ENCODE measurements around the gene FLYWCH2. TPM values are rescaled to one million over a fixed set of nuclear protein-coding genes. Genes with fewer than 3 reads are reported as not detected.

The FLYWCH2 gene
- total RNA-seq, 1 experiment from 2014 or later, result 24.4 TPM

DNA sequence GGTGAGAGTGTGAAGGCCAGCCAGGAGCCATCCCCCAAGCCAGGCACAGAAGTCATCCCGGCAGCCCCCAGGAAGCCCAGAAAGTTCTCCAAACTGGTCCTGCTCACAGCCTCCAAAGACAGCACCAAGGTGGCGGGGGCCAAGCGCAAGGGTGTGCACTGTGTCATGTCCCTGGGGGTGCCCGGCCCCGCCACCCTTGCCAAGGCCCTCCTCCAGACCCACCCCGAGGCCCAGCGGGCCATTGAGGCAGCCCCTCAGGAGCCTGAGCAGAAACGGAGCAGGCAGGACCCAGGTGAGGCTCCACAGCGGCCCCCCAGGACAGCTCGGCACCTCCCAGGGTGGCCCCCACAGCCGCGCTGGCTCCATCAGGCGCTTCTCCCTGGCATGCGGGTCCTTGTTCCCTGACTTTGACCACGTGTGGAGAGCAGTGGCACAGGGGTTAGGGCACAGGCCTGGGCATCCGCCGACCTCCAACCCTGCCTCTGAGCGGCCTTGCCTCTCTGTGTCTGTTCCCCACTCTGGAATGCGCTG is 13.5 kb downstream of the FLYWCH2 start:
- no peak overlapping the region for H3K4me3 Mint-ChIP-seq (ENCODE audit: unreplicated experiment)
- CTCF ChIA-PET, result interaction anchor here (0.6 kb wide), 3 partner anchors 20 to 692 kb away, joined by 3 read pairs; no protein-coding TSS in a partner anchor
- no peak overlapping the region for H3K27ac Mint-ChIP-seq (ENCODE audit: low read depth, unreplicated experiment)
- DNase-seq (ENCODE audit: unreplicated experiment), result no peak
- intact Hi-C loops (cut with micrococcal nuclease), result no loop called here
- no peaks in the 10 kb centered on the region for H3K27me3 Mint-ChIP-seq (ENCODE audit: insufficient read depth, unreplicated experiment)
- H3K4me1 Mint-ChIP-seq (ENCODE audit: insufficient read depth, unreplicated experiment), result no peaks in the 10 kb centered on the region
- TF ChIP-seq, protein P1, sequence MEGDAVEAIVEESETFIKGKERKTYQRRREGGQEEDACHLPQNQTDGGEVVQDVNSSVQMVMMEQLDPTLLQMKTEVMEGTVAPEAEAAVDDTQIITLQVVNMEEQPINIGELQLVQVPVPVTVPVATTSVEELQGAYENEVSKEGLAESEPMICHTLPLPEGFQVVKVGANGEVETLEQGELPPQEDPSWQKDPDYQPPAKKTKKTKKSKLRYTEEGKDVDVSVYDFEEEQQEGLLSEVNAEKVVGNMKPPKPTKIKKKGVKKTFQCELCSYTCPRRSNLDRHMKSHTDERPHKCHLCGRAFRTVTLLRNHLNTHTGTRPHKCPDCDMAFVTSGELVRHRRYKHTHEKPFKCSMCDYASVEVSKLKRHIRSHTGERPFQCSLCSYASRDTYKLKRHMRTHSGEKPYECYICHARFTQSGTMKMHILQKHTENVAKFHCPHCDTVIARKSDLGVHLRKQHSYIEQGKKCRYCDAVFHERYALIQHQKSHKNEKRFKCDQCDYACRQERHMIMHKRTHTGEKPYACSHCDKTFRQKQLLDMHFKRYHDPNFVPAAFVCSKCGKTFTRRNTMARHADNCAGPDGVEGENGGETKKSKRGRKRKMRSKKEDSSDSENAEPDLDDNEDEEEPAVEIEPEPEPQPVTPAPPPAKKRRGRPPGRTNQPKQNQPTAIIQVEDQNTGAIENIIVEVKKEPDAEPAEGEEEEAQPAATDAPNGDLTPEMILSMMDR (IDR thresholded peaks at IDR 0.05; ENCODE audit: unreplicated experiment), result no peak
- no TSS peak for BruUV-seq (replicated peaks)
- no peaks in the 10 kb centered on the region for H3K9me3 Mint-ChIP-seq (ENCODE audit: unreplicated experiment)
- POLR2A ChIA-PET, result no interaction called here
- H3K36me3 Mint-ChIP-seq (ENCODE audit: insufficient read depth, unreplicated experiment), result no peaks in the 10 kb centered on the region

DNA sequence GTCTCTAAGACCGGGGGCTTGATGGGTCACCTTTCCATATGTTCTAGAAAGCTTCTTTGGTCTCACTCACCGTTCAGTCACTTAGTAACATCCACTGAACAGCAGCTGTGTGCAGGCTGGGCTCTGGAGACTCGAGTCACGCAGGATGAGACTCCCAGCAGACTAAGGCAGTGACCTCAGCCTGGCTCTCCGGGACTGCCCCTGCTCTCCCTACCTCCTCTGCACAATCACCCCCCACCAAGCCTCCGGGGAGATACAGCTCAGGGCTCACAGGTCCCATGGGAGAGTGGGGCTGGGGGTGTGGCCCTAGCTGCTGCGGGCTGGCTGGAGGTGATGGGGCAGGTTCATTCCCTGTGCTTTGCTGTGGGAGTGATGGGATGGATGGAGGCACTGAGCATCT is 14.1 kb downstream of the FLYWCH2 start:
- no peaks in the 10 kb centered on the region for H3K36me3 Mint-ChIP-seq (ENCODE audit: insufficient read depth, unreplicated experiment)
- no peaks in the 10 kb centered on the region for H3K4me1 Mint-ChIP-seq (ENCODE audit: insufficient read depth, unreplicated experiment)
- TF ChIP-seq, protein P1 (IDR thresholded peaks at IDR 0.05; ENCODE audit: unreplicated experiment), result no peak
- no peak overlapping the region for H3K27ac Mint-ChIP-seq (ENCODE audit: low read depth, unreplicated experiment)
- no peak for DNase-seq (ENCODE audit: unreplicated experiment)
- H3K9me3 Mint-ChIP-seq (ENCODE audit: unreplicated experiment), result no peaks in the 10 kb centered on the region
- ChIA-PET POLR2A (no interaction called here), CTCF (interaction anchor here (0.6 kb wide), 3 partner anchors 21 to 693 kb away, joined by 3 read pairs; no protein-coding TSS in a partner anchor)
- intact Hi-C loops (cut with micrococcal nuclease), result no loop called here
- no TSS peak for BruUV-seq (replicated peaks)
- H3K27me3 Mint-ChIP-seq (ENCODE audit: insufficient read depth, unreplicated experiment), result no peaks in the 10 kb centered on the region
- H3K4me3 Mint-ChIP-seq (ENCODE audit: unreplicated experiment), result no peak overlapping the region

DNA sequence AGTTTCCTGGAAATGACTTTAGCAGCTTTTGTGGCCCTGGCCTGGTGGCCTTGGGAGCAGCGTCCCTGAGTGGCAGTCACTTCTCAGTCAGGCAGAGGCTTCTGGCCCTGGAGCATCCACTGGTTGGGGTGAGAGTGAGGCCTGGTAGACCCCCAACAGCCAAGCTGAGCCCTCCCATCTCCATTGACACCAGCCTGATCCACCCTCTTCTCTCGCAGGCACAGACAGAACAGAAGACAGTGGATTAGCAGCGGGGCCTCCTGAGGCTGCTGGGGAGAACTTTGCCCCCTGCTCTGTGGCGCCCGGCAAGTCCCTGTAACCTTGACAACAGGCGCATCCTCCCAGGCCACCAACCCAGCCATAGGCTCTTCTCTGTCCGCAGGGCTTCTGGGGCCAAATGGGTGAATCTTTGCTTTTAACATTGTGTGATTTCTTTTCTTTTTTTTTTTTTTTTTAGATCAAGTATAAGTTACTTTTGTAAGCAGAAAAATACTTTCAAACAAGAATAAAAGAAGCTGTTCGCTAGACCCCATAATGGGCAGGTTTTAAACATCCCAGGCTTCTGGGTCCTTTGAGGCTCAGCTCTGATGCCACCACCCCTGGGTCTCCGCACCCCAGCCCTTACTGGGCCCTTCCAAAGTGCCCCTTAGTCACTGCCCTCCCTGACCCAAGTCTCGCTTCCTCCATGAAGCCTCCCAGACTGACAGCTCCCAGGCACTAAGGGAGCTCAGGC is 16.0 kb downstream of the FLYWCH2 start:
- POLR2A ChIA-PET, result interaction anchor here (0.7 to 1.1 kb wide), 3 partner anchors 13 to 129 kb away, joined by 3 to 4 read pairs (median 3); partner anchors contain the start of genes FLYWCH1 and FLYWCH2

DNA sequence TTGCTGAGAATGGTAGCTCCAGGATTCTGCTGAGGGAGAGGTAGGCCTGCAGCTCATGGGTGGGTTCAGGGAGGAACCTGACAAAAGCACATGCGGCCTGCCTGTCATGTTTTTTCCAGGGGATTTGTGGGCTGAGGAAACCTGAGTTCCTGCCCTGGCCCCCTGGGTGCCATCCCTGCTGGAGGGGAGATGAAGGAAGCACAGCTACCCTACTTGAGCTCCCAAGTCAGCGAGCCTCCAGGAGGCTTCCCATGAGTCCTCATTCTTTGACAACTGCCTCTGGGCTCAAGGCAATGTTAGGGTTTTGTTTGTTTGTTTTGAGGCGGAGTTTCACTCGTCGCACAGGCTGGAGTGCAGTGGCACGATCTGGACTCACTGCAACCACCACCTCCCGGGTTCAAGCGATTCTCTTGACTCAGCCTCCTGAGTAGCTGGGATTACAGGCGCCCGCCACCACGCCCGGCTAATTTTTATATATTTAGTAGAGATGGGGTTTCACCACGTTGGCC is 16.6 kb downstream of the FLYWCH2 start:
- ChIA-PET POLR2A (interaction anchor here (0.7 to 1.1 kb wide), 3 partner anchors 12 to 129 kb away, joined by 3 to 4 read pairs (median 3); partner anchors contain the start of genes FLYWCH1 and FLYWCH2), CTCF (interaction anchor here (1.0 kb wide), 1 partner anchor 21 kb away, joined by 3 read pairs; no protein-coding TSS in a partner anchor)
- Mint-ChIP-seq H3K4me1 (ENCODE audit: insufficient read depth, unreplicated experiment) (peaks cover 6% of the 10 kb centered on the region), H3K9me3 (ENCODE audit: unreplicated experiment) (no peaks in the 10 kb centered on the region), H3K36me3 (ENCODE audit: insufficient read depth, unreplicated experiment) (peaks cover 7% of the 10 kb centered on the region), H3K4me3 (ENCODE audit: unreplicated experiment) (no peak overlapping the region), H3K27me3 (ENCODE audit: insufficient read depth, unreplicated experiment) (no peaks in the 10 kb centered on the region), H3K27ac (ENCODE audit: low read depth, unreplicated experiment) (no peak overlapping the region)
- no TSS peak for BruUV-seq (replicated peaks)
- no peak for DNase-seq (ENCODE audit: unreplicated experiment)
- intact Hi-C loops (cut with micrococcal nuclease), result no loop called here
- TF ChIP-seq, protein P1 (IDR thresholded peaks at IDR 0.05; ENCODE audit: unreplicated experiment), result no peak

More for the DNA sequence above, 16.0 kb downstream of the FLYWCH2 start:
- intact Hi-C loops (cut with micrococcal nuclease), result no loop called here
- no peak overlapping the region for H3K4me3 Mint-ChIP-seq (ENCODE audit: unreplicated experiment)
- TF ChIP-seq, protein P1 (IDR thresholded peaks at IDR 0.05; ENCODE audit: unreplicated experiment), result no peak
- BruUV-seq (replicated peaks), result no TSS peak
- H3K9me3 Mint-ChIP-seq (ENCODE audit: unreplicated experiment), result no peaks in the 10 kb centered on the region
- no peaks in the 10 kb centered on the region for H3K27me3 Mint-ChIP-seq (ENCODE audit: insufficient read depth, unreplicated experiment)
- CTCF ChIA-PET, result interaction anchor here (1.0 kb wide), 1 partner anchor 22 kb away, joined by 3 read pairs; no protein-coding TSS in a partner anchor
- peaks cover 5% of the 10 kb centered on the region for H3K4me1 Mint-ChIP-seq (ENCODE audit: insufficient read depth, unreplicated experiment)
- H3K27ac Mint-ChIP-seq (ENCODE audit: low read depth, unreplicated experiment), result no peak overlapping the region
- peaks cover 7% of the 10 kb centered on the region for H3K36me3 Mint-ChIP-seq (ENCODE audit: insufficient read depth, unreplicated experiment)
- no peak for DNase-seq (ENCODE audit: unreplicated experiment)
